ENCODE results near the gene NPTXR.

NPTXR gene

GRCh38 chr22:38793721-38794466 is 49.9 kb downstream of the NPTXR start, which contains the start of gene DNAL4:
Gene DNAL4 (minus strand): TSS chr22:38794143. CDS start chr22:38782731, 11,412 bp downstream.
- peak; percentile 94 for DNase-seq (ENCODE audit: low read depth)

- DNase-seq (ENCODE audit: low read depth) = no peak
Measured at GRCh38 chr22:38793317-38793716, 50.5 kb downstream of the NPTXR start.

- DNase-seq (ENCODE audit: low read depth) = no peak
Measured at GRCh38 chr22:38792833-38793232, 51.0 kb downstream of the NPTXR start.

GRCh38 chr22:38789606-38790005 is 54.2 kb downstream of the NPTXR start:
- no peak for DNase-seq (ENCODE audit: low read depth)

GRCh38 chr22:38788846-38789245 is 55.0 kb downstream of the NPTXR start:
- no peak for DNase-seq (ENCODE audit: low read depth)

- DNase-seq (ENCODE audit: low read depth) = peak; percentile 93
Measured at GRCh38 chr22:38788021-38788816, 55.6 kb downstream of the NPTXR start.

- DNase-seq (ENCODE audit: low read depth) = no peak
Measured at GRCh38 chr22:38786631-38787030, 57.2 kb downstream of the NPTXR start.

GRCh38 chr22:38784856-38785255 is 59.0 kb downstream of the NPTXR start:
- DNase-seq (ENCODE audit: low read depth) = no peak

- DNase-seq (ENCODE audit: low read depth) = no peak
Measured at GRCh38 chr22:38784035-38784434, 59.8 kb downstream of the NPTXR start.

- no peak for DNase-seq (ENCODE audit: low read depth)
Measured at GRCh38 chr22:38783095-38783615, 60.7 kb downstream of the NPTXR start.

- DNase-seq (ENCODE audit: low read depth) = no peak
Measured at GRCh38 chr22:38782402-38783094, 61.3 kb downstream of the NPTXR start.

GRCh38 chr22:38781033-38781432 is 62.8 kb downstream of the NPTXR start:
- DNase-seq (ENCODE audit: low read depth) = no peak

- no peak for DNase-seq (ENCODE audit: low read depth)
Measured at GRCh38 chr22:38777087-38777671, 66.6 kb downstream of the NPTXR start.

GRCh38 chr22:38776086-38776485 is 67.7 kb downstream of the NPTXR start:
- no peak for DNase-seq (ENCODE audit: low read depth)

GRCh38 chr22:38775656-38776055 is 68.2 kb downstream of the NPTXR start:
- DNase-seq (ENCODE audit: low read depth) = no peak

GRCh38 chr22:38774496-38775166 is 69.2 kb downstream of the NPTXR start:
- DNase-seq (ENCODE audit: low read depth) = no peak

GRCh38 chr22:38773363-38773946 is 70.4 kb downstream of the NPTXR start:
- DNase-seq (ENCODE audit: low read depth) = no peak

GRCh38 chr22:38772623-38772873 is 71.3 kb downstream of the NPTXR start:
- DNase-seq (ENCODE audit: low read depth) = no peak

GRCh38 chr22:38770257-38770949 is 73.4 kb downstream of the NPTXR start:
- DNase-seq (ENCODE audit: low read depth) = no peak
